NCI-H510A treated with DMSO at 0.1 percent for 48 hours (cell line): ENCODE results near the gene HOXB7.

Source experiments
- DNase-seq: peaks from one replicate; lab custom pipeline; 2025; lab: John Stamatoyannopoulos, UW

Gene HOXB7

DNA sequence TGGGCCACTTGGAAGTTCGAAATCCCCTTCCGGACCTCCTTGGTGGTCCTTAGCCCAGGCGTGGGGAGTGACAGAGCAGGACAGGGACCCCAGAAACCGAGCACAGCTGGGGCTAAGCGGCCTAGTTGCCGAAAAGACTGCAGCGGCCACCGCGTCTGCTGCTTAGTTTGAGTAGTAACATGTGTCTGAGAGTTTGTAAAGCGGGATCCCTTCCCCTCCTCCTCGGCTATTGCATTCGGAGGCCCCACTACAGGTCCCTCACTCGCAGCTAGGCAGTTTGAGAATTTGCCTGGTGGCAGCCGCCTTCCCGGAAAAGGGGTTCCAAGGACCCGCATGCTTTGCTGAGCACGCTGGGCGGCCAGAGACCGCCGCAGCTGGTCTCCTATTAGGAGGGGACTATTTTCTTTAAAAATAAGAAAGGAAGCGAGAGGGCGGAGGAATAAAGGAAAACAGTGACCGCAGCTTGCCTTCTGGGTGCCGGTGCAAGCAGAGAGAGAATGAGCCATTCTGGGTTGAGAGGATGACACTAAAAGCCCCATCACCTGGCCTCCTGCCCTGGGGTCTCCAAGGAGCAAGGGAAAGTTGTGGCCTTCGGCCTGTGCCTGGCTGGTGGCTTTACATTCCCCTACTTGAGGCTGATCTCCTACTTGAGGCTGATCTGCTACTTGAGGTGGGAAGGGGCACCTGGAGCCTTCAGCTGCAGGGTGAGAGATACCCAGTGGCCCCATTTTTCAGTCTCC is 16.1 kb downstream of the HOXB7 start:
- no peak for DNase-seq

DNA sequence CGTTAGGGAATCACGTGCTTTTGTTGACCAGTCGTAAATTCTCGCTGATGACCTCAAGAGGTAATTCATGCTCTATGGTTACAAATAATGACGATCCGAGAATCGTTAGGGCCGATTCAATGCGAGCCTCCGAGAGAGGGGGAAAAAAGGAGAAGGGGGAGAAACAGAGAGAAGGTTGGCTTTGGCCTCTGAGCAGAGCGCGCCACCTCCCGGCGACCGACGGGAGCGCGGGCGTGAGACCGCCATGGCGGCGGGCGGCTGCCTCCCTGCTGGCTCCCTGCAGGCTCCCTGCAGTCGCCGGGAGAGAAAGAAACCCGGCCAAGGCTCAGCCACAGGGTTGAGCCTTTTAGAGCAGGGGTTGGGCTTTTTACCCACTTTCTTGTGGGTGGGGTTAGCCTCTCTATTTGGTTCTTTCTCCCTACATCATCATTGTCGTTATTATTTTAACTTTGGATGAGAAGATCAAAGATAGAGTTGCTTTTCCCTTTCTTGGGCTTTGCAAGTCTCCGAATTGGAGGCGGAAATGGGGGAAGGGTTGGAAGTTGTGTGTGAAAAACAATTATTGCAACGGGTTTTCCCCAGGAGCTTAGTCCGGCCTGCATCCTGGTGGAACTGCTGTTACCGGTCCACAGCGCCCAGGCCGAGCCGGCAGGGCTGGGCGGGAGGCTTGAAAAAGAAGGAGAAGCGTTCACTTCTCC is 16.8 kb downstream of the HOXB7 start:
- DNase-seq = peak; percentile 98

DNA sequence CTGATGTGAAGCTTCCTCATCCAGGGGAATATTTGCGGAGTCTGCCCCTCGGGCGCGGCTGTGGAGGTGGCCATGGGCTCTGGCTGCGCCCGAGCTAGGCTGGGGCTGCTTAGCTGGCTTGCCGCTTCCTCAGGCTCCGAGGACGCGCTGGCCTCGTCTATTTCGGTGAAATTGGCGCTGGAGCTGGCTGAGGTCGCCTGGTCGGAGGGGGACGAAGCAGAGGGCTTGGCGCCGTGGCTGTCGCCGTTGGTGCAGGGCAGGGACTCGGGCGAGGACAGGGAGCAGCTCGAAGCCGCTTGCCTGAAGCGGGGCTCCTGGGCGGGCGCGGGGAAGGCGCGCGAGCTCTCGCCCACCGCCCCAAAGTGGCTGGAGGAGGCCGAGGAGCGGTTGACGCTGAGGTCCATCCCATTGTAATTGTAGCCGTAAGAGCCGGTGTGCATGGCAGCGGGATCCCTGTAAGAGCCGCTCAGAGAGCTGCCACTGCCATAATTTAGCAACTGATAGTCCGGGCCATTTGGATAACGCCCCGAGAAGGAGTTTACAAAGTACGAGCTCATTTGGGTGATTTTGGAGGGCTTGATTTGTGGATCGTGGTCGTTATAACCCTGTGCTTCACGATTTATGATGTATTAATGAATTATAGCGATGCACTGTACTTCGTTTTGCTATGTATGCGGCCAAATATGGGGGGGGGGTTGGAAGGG is 17.5 kb downstream of the HOXB7 start, which contains the start of gene HOXB5:
Gene HOXB5, minus strand, starts transcription at position 654 of the 704 bp plus-strand sequence. Its CDS starts 97 bp downstream, at position 557.
- DNase-seq = no peak

- DNase-seq = no peak
Observed at GRCh38 chr17:48592577-48592976, 18.2 kb downstream of the HOXB7 start.

- DNase-seq = no peak
Observed at GRCh38 chr17:48592057-48592514, 18.7 kb downstream of the HOXB7 start.

GRCh38 chr17:48591255-48592056 is 19.4 kb downstream of the HOXB7 start:
- no peak for DNase-seq

- no peak for DNase-seq
Observed at GRCh38 chr17:48590607-48591161, 20.1 kb downstream of the HOXB7 start.

DNA sequence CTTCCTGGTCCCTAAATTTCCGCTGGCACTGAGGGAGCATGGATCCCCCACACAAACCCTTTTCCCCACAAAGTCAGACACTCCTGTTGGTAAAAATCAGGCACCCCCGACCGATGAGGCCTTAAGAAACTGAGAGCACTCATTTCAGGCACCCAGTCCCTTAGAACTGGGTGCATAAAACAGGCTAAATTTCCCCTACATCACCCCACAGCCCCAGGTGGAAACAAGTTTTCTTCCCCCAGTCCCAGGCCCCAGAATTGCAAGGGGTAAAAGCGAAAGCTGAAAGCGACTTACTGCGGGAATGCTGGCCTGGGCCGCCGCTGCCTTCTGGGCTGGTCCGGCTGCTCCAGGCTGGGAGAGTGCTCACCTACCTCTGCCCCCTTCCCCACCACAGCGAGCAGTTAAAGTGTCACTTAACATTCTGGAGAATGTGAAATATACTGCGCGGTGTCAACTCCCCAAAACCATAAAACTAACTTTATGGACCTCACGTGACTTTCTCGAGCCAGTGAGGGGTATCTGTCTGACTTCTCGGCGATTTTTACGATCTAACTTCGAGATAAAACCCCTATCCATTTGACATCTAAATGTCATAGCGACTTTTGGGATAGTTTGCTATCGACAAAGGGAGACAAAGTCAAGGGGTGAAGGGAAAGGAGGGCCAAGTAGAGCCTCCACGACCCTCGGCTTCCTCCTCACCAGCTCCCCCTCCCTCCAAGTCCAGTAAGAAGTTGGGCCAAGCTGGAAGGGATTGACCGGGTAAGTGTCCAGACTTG is 20.8 kb downstream of the HOXB7 start, which contains the start of gene HOXB3:
Gene HOXB3, minus strand, starts transcription at position 411 of the 776 bp plus-strand sequence. CDS start 37,767 bp downstream, outside the sequence.
- DNase-seq = no peak

DNA sequence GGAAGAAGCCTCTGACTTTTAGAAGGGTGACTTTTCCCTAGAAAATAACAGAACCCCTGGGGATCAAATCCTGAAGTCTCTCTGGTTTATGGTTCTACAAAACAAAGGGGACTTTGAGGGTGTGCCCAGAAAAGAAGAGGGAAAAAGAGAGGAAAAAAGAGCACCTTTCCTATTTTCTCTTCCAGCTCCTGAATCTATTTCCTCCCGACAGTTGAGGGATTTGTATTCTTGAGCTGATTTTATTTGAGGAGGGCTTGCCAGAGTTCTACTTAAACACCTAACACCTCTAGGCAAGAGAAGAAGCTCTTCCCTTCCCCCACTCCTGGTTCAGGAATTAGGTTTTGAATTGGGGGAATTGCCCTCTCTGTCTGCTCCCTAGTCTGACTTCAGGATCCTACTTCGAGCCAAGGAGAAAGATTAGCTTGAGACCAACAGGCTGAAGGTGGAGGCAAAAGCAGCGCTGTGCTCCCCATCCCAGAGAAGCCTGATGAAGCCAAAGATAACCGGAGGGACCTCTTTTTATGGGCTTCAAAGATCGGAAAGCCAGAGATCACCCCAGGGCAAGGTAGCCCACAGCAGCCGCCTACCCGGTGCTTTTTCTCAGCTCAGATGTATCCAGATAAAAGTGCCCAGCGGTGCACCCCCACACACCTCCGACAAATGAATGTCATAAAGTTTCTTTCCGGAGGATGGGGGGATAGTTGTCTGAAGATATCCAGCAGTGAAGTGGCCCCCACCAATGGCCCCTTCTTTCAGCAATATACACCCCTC is 21.6 kb downstream of the HOXB7 start:
- DNase-seq = no peak

- no peak for DNase-seq
Observed at GRCh38 chr17:48588528-48588927, 22.3 kb downstream of the HOXB7 start.

DNA sequence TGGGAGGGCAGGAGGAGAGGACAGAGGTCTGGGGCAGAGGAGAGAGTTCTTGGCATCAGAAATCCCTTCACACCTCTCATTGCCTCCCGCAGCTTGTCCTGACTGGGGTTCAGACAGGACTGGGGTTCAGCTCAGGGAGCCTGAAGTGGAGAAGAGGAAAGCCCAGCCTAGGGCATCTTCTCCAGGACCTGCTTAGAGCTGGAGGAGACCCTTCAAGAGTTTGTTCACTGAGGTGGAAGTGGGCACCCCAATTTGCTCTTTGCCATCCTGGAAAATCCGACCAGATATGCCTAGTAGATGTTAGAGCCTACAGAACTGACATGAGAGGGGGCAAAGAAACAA is 22.8 kb downstream of the HOXB7 start:
- no peak for DNase-seq

- peak; percentile 99 for DNase-seq
Observed at GRCh38 chr17:48587276-48588073, 23.3 kb downstream of the HOXB7 start.

GRCh38 chr17:48586355-48587258 is 24.2 kb downstream of the HOXB7 start:
- no peak for DNase-seq

GRCh38 chr17:48584223-48584741 is 26.5 kb downstream of the HOXB7 start:
- no peak for DNase-seq

DNA sequence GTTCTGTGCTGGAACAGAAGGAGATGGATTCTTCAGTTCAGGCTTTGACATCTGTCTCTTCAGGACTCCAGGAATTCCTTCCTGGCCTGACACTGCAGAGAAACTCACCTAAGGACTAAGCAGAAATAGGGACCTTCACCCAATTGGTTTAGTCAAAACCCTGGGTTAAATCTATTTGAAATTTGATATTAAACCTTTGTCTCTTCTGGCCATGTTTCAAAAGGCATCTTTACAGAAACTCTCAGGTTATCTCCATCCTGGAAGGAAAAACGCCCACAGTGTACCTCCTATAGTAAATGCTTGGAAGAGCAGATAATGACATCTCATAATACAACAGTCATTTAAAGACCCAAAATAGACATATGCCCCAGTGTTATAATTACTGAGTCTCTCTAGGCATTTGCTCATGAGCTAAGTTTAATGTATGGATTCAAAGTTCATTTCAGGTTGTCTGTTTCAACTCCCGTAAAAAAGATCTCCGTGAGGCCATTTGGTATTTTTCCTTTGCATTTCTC is 27.1 kb downstream of the HOXB7 start:
- DNase-seq = no peak

DNA sequence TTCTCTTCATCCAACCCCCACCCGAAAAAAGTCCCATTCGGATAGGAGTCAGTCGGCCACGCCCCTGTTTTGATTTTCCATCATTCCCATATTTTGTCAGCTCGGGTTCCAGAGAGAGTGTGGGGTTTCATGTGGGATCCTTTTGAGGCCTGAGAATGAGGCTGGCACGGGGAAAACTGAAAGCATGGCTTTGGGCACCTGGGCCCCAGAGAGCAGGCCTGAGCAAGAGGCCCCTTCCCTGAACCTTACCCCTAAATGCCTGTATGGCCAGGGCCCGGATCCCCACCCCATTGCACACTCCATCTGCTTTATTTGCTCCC is 28.1 kb downstream of the HOXB7 start:
- DNase-seq = no peak

DNA sequence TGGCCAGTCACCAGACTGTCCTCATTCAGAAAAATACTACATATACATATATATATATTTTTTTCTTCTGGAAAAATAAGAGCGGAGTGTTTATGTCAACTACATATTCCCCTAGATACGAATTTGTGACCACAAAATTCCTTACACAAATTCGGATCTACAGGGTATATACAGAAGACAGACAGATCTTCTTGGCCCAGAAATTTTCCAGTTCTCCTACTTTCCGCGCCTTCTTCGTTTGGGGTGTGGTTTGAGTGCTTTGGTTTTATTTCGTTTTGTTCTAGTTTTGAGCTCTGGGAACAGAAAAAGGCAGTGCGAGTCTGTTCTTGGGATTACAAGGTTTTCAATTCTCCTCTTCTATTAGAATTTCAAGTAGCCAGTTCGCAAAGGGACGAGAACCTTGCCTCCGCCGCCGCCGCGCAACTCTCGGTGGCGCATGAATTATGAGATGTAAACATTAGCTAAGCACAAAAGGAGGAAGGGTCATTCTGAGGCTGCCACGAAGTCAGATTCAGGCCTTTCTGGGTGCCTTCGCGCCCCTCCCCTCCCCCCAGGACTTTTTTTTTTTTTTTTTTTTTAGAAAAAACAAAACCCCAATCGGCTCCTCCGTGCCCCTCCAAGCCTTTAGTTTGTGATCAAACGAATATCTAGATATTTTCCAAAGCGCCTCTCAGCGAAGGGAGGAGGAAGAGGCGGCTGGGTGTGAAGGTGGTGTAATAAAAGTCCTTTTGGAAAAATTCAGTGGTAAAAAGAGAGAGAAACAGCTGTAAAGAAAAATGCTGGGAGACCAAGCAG is 30.9 kb downstream of the HOXB7 start:
- no peak for DNase-seq
